ENCODE measurements around the gene CYP2D6.

CYP2D6 gene

DNA sequence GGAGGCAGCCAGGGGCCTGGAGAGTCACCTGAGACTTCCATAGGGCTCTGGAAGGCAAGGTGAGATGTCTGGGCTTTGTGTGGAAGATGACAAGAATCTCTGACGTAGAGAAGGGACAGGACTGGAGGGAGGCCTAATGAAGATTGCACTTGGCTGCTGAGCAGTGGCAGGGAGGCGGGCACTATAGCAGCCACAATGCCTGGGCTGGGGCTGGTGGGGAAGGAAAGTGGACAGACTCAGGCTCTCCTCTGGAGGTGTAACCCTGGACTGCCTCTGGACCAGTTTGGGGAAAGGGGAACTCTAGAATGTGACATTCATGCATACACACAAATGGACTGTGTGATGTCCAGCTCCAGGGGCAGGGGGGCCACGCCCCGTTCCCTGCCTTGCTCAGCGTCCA lies 34.3 kb upstream of the CYP2D6 start:
- no peak overlapping the region for H3K4me3 ChIP-seq (ENCODE audit: low read length)
- TF ChIP-seq, protein P1, sequence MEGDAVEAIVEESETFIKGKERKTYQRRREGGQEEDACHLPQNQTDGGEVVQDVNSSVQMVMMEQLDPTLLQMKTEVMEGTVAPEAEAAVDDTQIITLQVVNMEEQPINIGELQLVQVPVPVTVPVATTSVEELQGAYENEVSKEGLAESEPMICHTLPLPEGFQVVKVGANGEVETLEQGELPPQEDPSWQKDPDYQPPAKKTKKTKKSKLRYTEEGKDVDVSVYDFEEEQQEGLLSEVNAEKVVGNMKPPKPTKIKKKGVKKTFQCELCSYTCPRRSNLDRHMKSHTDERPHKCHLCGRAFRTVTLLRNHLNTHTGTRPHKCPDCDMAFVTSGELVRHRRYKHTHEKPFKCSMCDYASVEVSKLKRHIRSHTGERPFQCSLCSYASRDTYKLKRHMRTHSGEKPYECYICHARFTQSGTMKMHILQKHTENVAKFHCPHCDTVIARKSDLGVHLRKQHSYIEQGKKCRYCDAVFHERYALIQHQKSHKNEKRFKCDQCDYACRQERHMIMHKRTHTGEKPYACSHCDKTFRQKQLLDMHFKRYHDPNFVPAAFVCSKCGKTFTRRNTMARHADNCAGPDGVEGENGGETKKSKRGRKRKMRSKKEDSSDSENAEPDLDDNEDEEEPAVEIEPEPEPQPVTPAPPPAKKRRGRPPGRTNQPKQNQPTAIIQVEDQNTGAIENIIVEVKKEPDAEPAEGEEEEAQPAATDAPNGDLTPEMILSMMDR (conservative IDR thresholded peaks at IDR 0.05; ENCODE audit: low read length) = no peak
- DNase-seq (ENCODE audit: low read depth) = no peak

DNA sequence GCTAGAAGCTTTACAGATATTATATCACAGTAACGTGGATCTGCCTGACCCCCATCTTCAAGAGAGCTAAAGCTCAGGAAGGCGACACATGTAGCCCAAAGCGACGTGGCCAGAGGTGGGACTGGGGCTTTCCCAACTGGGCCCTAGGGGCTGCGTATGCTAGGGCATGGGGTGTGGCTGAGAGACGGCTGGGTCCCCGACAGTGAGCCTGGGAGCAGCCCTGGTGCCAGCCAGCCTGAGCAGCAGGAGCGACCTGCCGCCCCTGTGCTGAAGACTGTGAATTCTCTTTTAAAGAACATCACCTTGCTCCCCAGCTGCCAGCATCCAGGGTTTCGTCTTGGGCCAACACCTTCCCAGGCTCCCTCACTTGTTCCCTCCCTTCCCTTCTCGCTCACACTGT lies 32.9 kb upstream of the CYP2D6 start:
- DNase-seq (ENCODE audit: low read depth) = no peak
- H3K4me3 ChIP-seq (ENCODE audit: low read length) = no peak overlapping the region
- TF ChIP-seq, protein P1 (conservative IDR thresholded peaks at IDR 0.05; ENCODE audit: low read length) = no peak

DNA sequence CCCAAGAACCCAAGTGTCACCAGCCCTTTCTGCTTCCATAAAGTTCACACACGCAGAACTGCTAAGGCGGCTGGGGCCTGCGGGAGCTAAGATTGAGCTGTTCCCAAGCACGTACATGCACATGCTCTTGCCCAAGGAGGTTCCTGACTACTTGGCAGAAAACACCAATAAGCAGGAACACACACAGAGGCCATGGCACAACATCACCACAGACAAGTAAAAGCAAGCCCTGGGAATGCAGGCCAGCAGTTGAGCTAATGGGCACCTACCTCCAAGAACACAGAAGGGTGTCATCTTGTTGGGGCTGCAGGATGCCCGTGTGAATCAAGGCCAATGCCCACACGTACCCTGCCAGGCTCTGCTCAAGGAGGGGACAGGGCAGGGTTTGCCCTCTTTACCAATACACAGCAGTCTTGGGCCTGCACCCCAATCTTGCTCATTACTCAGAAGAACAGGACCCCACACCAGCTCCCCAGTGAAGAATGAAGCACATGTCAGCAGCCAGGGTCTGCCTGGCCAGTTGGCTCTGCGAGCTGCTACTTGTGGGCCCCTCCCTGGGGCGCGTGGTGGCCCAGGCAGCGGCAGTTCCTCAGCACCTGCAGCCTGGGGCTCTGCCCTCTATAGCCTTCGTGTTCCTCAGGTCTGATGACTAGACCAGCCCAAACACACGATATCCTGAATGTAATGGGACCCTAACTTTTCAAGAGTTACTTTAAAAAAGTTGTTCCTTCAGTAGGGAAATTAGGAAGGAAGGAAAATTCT lies 32.3 kb upstream of the CYP2D6 start:
- no peak overlapping the region for H3K4me3 ChIP-seq (ENCODE audit: low read length)
- DNase-seq (ENCODE audit: low read depth) = no peak
- TF ChIP-seq, protein P1 (conservative IDR thresholded peaks at IDR 0.05; ENCODE audit: low read length) = no peak

DNA sequence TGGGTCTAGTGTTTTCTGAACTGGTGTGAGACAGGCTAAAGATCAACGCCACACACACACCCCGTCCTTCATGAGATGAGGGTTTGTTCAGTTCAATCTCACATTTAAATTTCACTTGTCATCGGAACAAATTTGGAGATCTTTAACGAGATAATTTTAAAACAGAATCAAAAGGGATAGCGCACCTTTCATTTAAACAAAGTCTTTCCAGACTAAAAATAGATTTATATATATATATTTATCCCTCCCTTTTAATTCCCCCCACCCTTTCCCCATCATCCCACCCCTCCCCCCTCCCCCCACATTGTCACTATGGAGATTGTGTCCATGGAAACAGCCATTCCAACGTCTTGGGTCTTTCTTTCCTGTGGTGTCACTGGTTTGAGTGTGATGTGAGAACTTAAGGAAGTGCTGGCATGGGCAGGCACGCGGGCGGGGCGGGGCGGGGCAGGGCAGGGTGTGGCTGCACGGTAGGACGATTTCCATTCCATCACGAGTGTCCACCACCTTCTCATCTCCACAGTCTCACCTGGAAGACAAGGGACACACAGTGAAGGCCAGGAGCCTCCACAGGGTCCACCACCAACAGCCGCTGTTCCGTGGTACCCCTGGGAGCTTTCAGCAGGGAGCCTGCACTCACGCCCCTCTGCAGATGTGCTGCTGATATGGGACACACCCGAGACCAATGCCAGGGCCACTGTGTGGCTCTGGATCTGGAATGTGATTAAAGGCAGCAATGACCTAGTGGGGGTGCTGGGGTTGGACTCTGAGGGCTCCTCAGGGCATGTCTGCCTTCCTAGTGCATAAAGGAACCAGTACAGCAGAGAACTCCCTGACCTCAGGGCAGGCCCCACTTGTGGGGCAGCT lies 30.5 kb upstream of the CYP2D6 start:
- H3K4me3 ChIP-seq (ENCODE audit: low read length) = no peak overlapping the region
- no peak for DNase-seq (ENCODE audit: low read depth)
- TF ChIP-seq, protein P1 (conservative IDR thresholded peaks at IDR 0.05; ENCODE audit: low read length) = no peak

DNA sequence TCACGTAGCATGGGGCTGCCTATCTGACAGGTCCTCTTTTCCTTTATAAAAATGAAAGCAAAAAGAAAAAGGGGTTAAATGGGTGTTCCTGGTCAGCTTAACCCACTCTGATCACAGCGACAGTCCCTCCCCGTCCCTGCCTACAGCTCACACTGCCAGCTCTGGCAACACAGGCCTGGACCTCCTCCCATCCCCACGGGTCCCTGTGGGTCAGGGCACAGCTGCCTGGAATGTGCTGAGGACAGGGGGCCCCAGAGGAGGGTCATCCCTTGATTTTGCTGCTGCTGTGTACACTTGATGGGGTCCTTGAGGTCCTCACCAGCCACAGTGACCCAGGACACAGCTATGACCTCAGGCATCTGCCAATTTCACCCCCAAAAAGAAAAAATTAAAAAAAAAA lies 29.6 kb upstream of the CYP2D6 start:
- H3K4me3 ChIP-seq (ENCODE audit: low read length) = no peak overlapping the region
- DNase-seq (ENCODE audit: low read depth) = no peak
- TF ChIP-seq, protein P1 (conservative IDR thresholded peaks at IDR 0.05; ENCODE audit: low read length) = no peak

DNA sequence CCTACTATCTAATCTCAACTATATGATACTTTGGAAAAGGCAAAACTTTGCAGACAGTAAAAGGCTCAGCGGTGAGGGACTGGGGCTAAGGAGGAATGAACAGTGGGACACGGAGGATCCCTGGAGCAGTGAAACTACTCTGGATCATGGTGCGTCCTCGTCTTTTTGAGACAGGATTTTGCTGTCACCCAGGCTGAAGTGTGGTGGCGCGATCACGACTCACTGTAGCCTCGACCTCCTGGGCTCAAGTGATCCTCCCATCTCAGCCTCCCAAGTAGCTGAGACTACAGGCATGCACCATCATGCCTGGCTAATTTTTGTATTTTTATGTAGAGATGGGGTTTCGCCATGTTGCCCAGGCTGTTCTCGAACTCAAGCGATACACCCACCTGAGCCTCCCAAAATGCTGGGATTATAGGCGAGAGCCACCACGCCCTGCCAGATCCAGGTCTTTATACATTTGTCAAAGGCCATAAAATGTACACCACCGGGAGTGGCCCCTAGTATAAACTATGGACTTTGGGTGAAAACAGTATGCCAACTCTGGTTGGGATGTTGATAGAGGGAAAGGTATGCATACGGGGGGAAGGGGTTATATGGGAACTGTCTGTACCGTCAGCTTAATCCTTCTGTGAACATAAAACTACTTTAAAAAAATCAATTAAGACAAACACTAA lies 28.0 kb upstream of the CYP2D6 start:
- no peak overlapping the region for H3K4me3 ChIP-seq (ENCODE audit: low read length)
- no peak for DNase-seq (ENCODE audit: low read depth)
- TF ChIP-seq, protein P1 (conservative IDR thresholded peaks at IDR 0.05; ENCODE audit: low read length) = no peak
